Endodermal cell (in vitro differentiated cells): ENCODE data around the gene PACRG. TPM values are rescaled to one million over a fixed set of nuclear protein-coding genes. Genes with fewer than 3 reads are reported as not detected.

Experiments used
- DNase-seq: peaks from one replicate; pipeline ENCODE4 v3.0.0-alpha.2; 2017
- H3K27ac ChIP-seq: 2 replicates; pipeline ENCODE4 v1.5.1; 2013; ENCODE audit warnings: mild to moderate bottlenecking, low read depth, low read length, moderate library complexity
- H3K27me3 ChIP-seq: 2 replicates; pipeline ENCODE4 v1.6.1; 2013; ENCODE audit warnings: mild to moderate bottlenecking, low read length, moderate library complexity; ENCODE audit not compliant: insufficient read depth, control insufficient read depth, poor library complexity, severe bottlenecking
- H3K36me3 ChIP-seq: 2 replicates; pipeline ENCODE4 v1.7.0; 2013; ENCODE audit warnings: mild to moderate bottlenecking, low read length, moderate library complexity; ENCODE audit not compliant: control insufficient read depth, insufficient read depth
- H3K4me1 ChIP-seq: one replicate; pipeline ENCODE4 v1.7.0; 2013; ENCODE audit warnings: low read length; ENCODE audit not compliant: control insufficient read depth, insufficient read depth
- H3K4me3 ChIP-seq: 2 replicates; pipeline ENCODE4 v1.5.1; 2013; ENCODE audit warnings: mild to moderate bottlenecking, low read length, moderate library complexity
- H3K9ac ChIP-seq: 2 replicates; pipeline ENCODE4 v1.6.1; 2013; ENCODE audit warnings: mild to moderate bottlenecking, low read length, moderate library complexity; ENCODE audit not compliant: poor library complexity, severe bottlenecking; ENCODE audit errors: extremely low read depth
- H3K9me3 ChIP-seq: 2 replicates; pipeline ENCODE4 v1.6.1; 2013; ENCODE audit warnings: mild to moderate bottlenecking, low read length, moderate library complexity; ENCODE audit not compliant: control insufficient read depth
- H3K27ac Mint-ChIP-seq: 2 replicates; pipeline ENCODE4 v1.8.0; 2020; ENCODE audit warnings: mixed read lengths
- H3K27me3 Mint-ChIP-seq: 2 replicates; pipeline ENCODE4 v1.8.0; 2021; ENCODE audit warnings: mild to moderate bottlenecking, mixed read lengths; ENCODE audit not compliant: insufficient read depth
- H3K36me3 Mint-ChIP-seq: 2 replicates; pipeline ENCODE4 v1.8.0; 2020; ENCODE audit warnings: low read depth, mixed read lengths
- H3K4me1 Mint-ChIP-seq: 2 replicates; pipeline ENCODE4 v1.8.0; 2020; ENCODE audit warnings: mixed read lengths
- H3K4me3 Mint-ChIP-seq: 2 replicates; pipeline ENCODE4 v1.8.0; 2020; ENCODE audit warnings: mild to moderate bottlenecking, moderate library complexity, mixed read lengths
- H3K9me3 Mint-ChIP-seq: 2 replicates; pipeline ENCODE4 v1.8.0; 2020; ENCODE audit warnings: mild to moderate bottlenecking, mixed read lengths
- CTCF ChIP-seq: fragments of 200-600 bp; sonication (generic); conservative IDR thresholded peaks from 2 replicates; pipeline ENCODE4 v1.5.0; 2021; ENCODE audit warnings: antibody characterized with exemption, mild to moderate bottlenecking
- WGBS, 2 experiments: methylation state at CpG; one replicate each; pipeline versions ENCODE4 v1.1.5 to v1.1.7; 2013; ENCODE audit warnings: missing lambda C conversion rate in 2 of 2, mixed read lengths in 1 of 2; ENCODE audit not compliant: insufficient coverage in 1 of 2, insufficient read length in 1 of 2; 5-methylcytosine and 5-hydroxymethylcytosine counted together
- total RNA-seq, 2 donors: library from RNA; stranded (reverse); fragmentation: NEBNext Ultra II Directional in 1 of 2; extraction: Animal tissue kit (Norgen Biotek cat#: 25700) in 1 of 2; gene quantifications; 2 replicates in 1 of 2; 3 replicates in 1 of 2; pipeline ENCODE4 v1.2.1, GENCODE V29; 2021

The PACRG gene
- total RNA-seq, 2 donors from 2014 or later, result 0.42 to 0.44 TPM

- DNase-seq, result no peak
- Histone ChIP-seq H3K4me1 (peaks cover 16% of the 10 kb centered on the region), H3K9ac (no peak overlapping the region), H3K9me3 (no peaks in the 10 kb centered on the region), H3K27ac (no peak overlapping the region), H3K4me3 (peak overlapping the region; percentile 65), H3K36me3 (no peaks in the 10 kb centered on the region), H3K27me3 (peaks cover 19% of the 10 kb centered on the region)
- Mint-ChIP-seq H3K27me3 (peaks cover 28% of the 10 kb centered on the region), H3K9me3 (no peaks in the 10 kb centered on the region), H3K4me1 (peaks cover 37% of the 10 kb centered on the region), H3K4me3 (peak overlapping the region; percentile 46), H3K36me3 (no peaks in the 10 kb centered on the region), H3K27ac (no peak overlapping the region)
- TF ChIP-seq CTCF, result no peak
- 40% methylated on average over 2 to 4 of the region's 4 CpGs for WGBS, 2 experiments
Measured at GRCh38 chr6:163261361-163261760, 533.6 kb downstream of the PACRG start.

- Mint-ChIP-seq H3K27me3 (peaks cover 28% of the 10 kb centered on the region), H3K9me3 (no peaks in the 10 kb centered on the region), H3K4me1 (peaks cover 37% of the 10 kb centered on the region), H3K36me3 (no peaks in the 10 kb centered on the region), H3K4me3 (no peak overlapping the region), H3K27ac (no peak overlapping the region)
- peaks cover 16% of the 10 kb centered on the region for H3K4me1 ChIP-seq
- no peak overlapping the region for H3K27ac ChIP-seq
- WGBS, 2 experiments, result 83 to 86% methylated on average over 6 to 7 of the region's 7 CpGs
- H3K4me3 ChIP-seq, result no peak overlapping the region
- no peaks in the 10 kb centered on the region for H3K36me3 ChIP-seq
- DNase-seq, result no peak
- no peak for TF ChIP-seq CTCF
- no peaks in the 10 kb centered on the region for H3K9me3 ChIP-seq
- peaks cover 19% of the 10 kb centered on the region for H3K27me3 ChIP-seq
- no peak overlapping the region for H3K9ac ChIP-seq
Measured at GRCh38 chr6:163262080-163262479, 534.3 kb downstream of the PACRG start.

GRCh38 chr6:163263196-163263595 lies 535.4 kb downstream of the PACRG start:
- H3K36me3 Mint-ChIP-seq, result no peaks in the 10 kb centered on the region
- peaks cover 28% of the 10 kb centered on the region for H3K27me3 Mint-ChIP-seq
- DNase-seq, result no peak
- peak overlapping the region; percentile 28 for H3K9ac ChIP-seq
- no peaks in the 10 kb centered on the region for H3K36me3 ChIP-seq
- H3K4me1 Mint-ChIP-seq, result peaks cover 37% of the 10 kb centered on the region
- H3K9me3 ChIP-seq, result no peaks in the 10 kb centered on the region
- no peak overlapping the region for H3K4me3 Mint-ChIP-seq
- no peak for TF ChIP-seq CTCF
- WGBS, 2 experiments, result 88 to 92% methylated on average over 5 to 8 of the region's 8 CpGs
- peaks cover 19% of the 10 kb centered on the region for H3K27me3 ChIP-seq
- H3K27ac ChIP-seq, result peak overlapping the region; percentile 26
- no peaks in the 10 kb centered on the region for H3K9me3 Mint-ChIP-seq
- peaks cover 16% of the 10 kb centered on the region for H3K4me1 ChIP-seq
- no peak overlapping the region for H3K4me3 ChIP-seq
- H3K27ac Mint-ChIP-seq, result no peak overlapping the region
